NT2/D1 (cell line): Measurements from ENCODE around the gene KRTAP5-4.
"Not testable (repeated sequence)": the region's sequence is repeated elsewhere in the genome, so short reads cannot be mapped to it uniquely, and the experiment has no call there.

ENCODE experiments used
- DNase-seq: peaks from one replicate; pipeline ENCODE4 v3.0.0-alpha.2; 2011; ENCODE audit warnings: low read depth, low spot score
- H3K27me3 ChIP-seq: 2 replicates; pipeline ENCODE4 v1.6.0; 2011; ENCODE audit warnings: mild to moderate bottlenecking; ENCODE audit not compliant: insufficient read length, insufficient read depth
- H3K36me3 ChIP-seq: 2 replicates; pipeline ENCODE4 v1.6.1; 2011; ENCODE audit warnings: mild to moderate bottlenecking, low read length, mixed read lengths; ENCODE audit not compliant: insufficient read depth, insufficient read length
- H3K4me1 ChIP-seq: 2 replicates; pipeline ENCODE4 v1.5.1; 2011; ENCODE audit not compliant: insufficient read depth, insufficient read length
- H3K4me3 ChIP-seq: 2 replicates; pipeline ENCODE4 v1.5.1; 2011; ENCODE audit warnings: low read depth; ENCODE audit not compliant: insufficient read length
- H3K9ac ChIP-seq: 2 replicates; pipeline ENCODE4 v1.6.0; 2011; ENCODE audit warnings: low read depth; ENCODE audit not compliant: insufficient read length
- H3K9me3 ChIP-seq: 2 replicates; pipeline ENCODE4 v1.5.1; 2011; ENCODE audit warnings: mild to moderate bottlenecking, low read length; ENCODE audit not compliant: insufficient read depth
- SUZ12 ChIP-seq: IDR thresholded peaks from 2 replicates; pipeline ENCODE4 v1.6.1; 2011; ENCODE audit not compliant: insufficient read length, insufficient read depth; ENCODE audit errors: extremely low read depth
- YY1 ChIP-seq: IDR thresholded peaks from 2 replicates; pipeline ENCODE4 v1.6.1; 2011; ENCODE audit not compliant: insufficient read length, insufficient read depth
- ZNF274 ChIP-seq: IDR thresholded peaks from 2 replicates; pipeline ENCODE4 v1.6.1; 2011; ENCODE audit warnings: mild to moderate bottlenecking, low read depth, low read length

KRTAP5-4 gene

DNA sequence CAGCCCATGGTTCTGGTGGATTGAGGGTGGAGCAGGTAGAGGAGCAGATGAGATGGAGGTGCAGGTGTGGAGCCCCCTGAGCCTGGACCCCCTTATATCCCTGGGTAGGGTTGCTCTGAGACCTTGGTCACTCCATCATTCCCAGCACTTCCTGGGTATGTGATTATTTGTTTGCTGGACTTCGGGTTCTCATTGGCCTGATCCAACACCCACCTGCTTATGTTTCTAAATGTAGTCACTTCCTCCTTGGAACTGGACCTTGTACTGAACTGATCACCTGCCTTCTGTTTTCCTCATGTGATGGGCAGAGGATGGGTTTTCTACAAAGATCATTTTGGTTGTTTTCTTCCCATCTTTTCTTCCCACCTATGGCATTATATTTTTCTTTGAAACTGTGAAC is at the start of gene KRTAP5-4:
Gene KRTAP5-4, minus strand, starts transcription at position 53 of the 400 bp plus-strand sequence. Its CDS starts 45 bp downstream, at position 8.
- peaks cover 2% of the 10 kb centered on the region for H3K27me3 ChIP-seq
- no peaks in the 10 kb centered on the region for H3K36me3 ChIP-seq
- H3K4me1 ChIP-seq = no peaks in the 10 kb centered on the region
- no peak within 1 kb of the TSS for H3K4me3 ChIP-seq
- no peak for TF ChIP-seq YY1
- no peak for DNase-seq
- no peak within 1 kb of the TSS for H3K9ac ChIP-seq
- no peaks in the 10 kb centered on the region for H3K9me3 ChIP-seq

DNA sequence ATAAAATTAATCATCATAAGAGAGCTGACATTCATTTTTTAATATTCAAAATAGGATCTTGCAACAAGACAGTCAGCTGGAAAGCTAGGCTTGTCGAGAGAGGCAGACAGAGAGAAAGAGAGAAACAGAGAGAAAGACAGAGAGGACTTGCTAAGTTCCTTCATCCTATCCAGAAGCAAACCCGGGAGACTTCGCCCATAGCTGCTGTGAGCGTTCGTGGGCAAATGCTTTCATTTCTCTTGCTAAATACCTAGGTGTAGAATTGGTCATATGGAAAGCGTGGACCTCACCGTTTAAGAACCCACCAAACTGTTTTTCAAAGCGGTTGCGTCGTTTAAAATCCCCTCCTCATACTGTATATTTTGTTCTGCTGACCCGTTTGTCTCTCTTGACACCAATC is 49.7 kb upstream of the KRTAP5-4 start:
- Histone ChIP-seq H3K9ac (no peak overlapping the region), H3K4me1 (peaks cover 16% of the 10 kb centered on the region), H3K36me3 (no peaks in the 10 kb centered on the region), H3K27me3 (peaks cover 4% of the 10 kb centered on the region), H3K9me3 (no peaks in the 10 kb centered on the region), H3K4me3 (no peak overlapping the region)
- no peak for TF ChIP-seq ZNF274
- no peak for TF ChIP-seq YY1
- no peak for TF ChIP-seq SUZ12
- no peak for DNase-seq

DNA sequence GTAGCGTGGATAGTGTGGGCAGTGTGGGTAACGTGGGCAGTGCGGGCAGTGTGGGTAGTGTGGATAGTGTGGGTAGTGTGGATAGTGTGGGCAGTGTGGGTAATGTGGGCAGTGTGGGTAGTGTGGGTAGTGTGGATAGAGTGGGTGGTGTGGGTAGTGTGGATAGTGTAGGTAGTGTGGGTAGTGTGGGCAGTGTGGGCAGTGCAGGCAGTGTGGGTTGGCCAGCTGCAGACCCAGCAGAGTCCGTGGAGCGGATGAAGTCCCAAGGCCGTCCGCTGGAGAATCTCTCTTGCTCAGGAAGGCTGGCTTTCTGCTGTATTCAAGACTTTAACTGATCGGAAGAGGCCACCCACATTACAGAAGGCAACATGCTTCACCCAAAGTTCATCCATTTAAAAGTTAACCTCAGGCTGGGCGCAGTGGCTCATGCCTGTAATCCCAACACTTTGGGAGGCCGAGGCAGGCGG is 49.0 kb upstream of the KRTAP5-4 start:
- H3K27me3 ChIP-seq = peaks cover 4% of the 10 kb centered on the region
- peaks cover 16% of the 10 kb centered on the region for H3K4me1 ChIP-seq
- H3K9me3 ChIP-seq = no peaks in the 10 kb centered on the region
- no peak for TF ChIP-seq YY1
- no peak for TF ChIP-seq ZNF274
- TF ChIP-seq SUZ12 = no peak
- H3K36me3 ChIP-seq = no peaks in the 10 kb centered on the region
- DNase-seq = no peak
- no peak overlapping the region for H3K9ac ChIP-seq
- no peak overlapping the region for H3K4me3 ChIP-seq

DNA sequence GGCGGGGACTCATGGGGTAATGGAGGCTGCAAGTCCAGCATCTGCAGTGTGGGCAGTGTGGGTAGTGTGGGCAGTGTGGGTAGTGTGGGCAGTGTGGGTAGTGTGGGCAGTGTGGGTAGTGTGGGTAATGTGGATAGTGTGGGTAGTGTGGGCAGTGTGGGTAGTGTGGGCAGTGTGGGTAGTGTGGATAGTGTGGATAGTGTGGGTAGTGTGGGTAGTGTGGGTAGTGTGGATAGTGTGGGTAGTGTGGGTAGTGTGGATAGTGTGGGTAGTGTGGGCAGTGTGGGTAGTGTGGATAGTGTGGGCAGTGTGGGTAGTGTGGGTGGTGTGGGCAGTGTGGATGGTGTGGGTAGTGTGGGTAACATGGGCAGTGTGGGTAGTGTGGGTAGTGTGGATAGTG is 48.5 kb upstream of the KRTAP5-4 start:
- Histone ChIP-seq H3K4me1 (peaks cover 16% of the 10 kb centered on the region), H3K9ac (peak overlapping the region; percentile 37)
- H3K4me3 ChIP-seq, H3K36me3 ChIP-seq, H3K27me3 ChIP-seq, H3K9me3 ChIP-seq, DNase-seq: not testable (repeated sequence)

GRCh38 chr11:1669546-1670218 is 47.7 kb upstream of the KRTAP5-4 start:
- DNase-seq = no peak
- H3K36me3 ChIP-seq = no peaks in the 10 kb centered on the region
- H3K4me1 ChIP-seq = peaks cover 16% of the 10 kb centered on the region
- no peak overlapping the region for H3K4me3 ChIP-seq
- H3K9me3 ChIP-seq = no peaks in the 10 kb centered on the region
- peaks cover 4% of the 10 kb centered on the region for H3K27me3 ChIP-seq
- no peak for TF ChIP-seq YY1
- no peak overlapping the region for H3K9ac ChIP-seq

DNA sequence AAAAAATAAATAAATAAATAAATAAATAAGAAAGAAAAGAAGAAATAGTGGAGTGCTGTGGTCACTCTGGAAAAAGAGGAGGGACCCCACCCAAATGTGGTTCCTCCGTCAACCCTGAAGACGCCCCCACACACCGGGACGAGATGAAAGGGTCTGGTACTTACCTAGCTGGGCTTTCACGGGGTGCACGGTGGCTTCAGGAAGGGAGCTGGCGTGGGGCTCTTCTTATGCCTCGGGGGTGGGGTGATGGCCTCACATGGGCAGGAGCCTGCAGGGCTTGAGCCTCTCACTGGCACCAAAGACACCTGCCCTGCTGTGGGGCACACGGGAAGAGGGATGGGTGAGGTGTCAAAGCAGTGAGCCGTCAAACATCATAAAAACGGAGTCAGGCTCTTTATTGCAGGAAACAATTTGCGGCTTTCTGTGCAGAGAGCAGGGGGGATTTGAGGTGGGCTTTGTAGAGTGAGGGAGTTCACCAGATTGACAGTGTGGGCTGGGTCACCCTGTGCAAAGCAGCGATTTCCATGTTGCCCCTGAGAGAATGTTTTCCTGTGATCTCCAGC is 47.1 kb upstream of the KRTAP5-4 start:
- Histone ChIP-seq H3K27me3 (peaks cover 4% of the 10 kb centered on the region), H3K9ac (no peak overlapping the region), H3K4me3 (no peak overlapping the region), H3K9me3 (no peaks in the 10 kb centered on the region), H3K36me3 (no peaks in the 10 kb centered on the region), H3K4me1 (peaks cover 16% of the 10 kb centered on the region)
- TF ChIP-seq ZNF274 = no peak
- TF ChIP-seq YY1 = no peak
- TF ChIP-seq SUZ12 = no peak
- DNase-seq = no peak

DNA sequence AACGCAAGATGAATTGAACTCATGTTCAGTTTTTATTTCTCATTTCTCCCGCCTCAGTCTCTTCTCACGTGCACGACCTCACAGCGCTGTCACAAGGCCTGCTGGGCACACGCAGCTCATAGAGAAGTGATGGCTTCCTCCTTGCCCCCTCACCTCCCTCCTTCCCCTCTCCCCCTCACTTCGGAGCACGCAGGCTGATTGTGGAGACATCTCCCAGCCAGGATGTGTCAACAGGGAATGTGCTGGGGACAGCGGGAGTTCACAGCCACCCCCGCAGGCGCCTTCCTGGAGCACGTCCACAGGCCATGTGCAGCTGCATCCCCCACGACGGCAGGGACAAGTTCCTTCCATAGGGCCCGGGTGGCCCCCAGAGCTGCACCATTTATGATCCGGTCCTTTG is 46.0 kb upstream of the KRTAP5-4 start:
- H3K4me3 ChIP-seq = no peak overlapping the region
- no peak for DNase-seq

More for the DNA sequence above, 46.0 kb upstream of the KRTAP5-4 start:
- Histone ChIP-seq H3K4me1 (peaks cover 16% of the 10 kb centered on the region), H3K27me3 (peaks cover 4% of the 10 kb centered on the region), H3K36me3 (no peaks in the 10 kb centered on the region), H3K9me3 (no peaks in the 10 kb centered on the region), H3K9ac (no peak overlapping the region)
- TF ChIP-seq SUZ12 (no peak), YY1 (no peak), ZNF274 (no peak)
